Neural cell (in vitro differentiated cells): ENCODE results near the gene CEP170B. TPM values are rescaled to one million over a fixed set of nuclear protein-coding genes. Genes with fewer than 3 reads are reported as not detected.
"Not testable (repeated sequence)": the region's sequence is repeated elsewhere in the genome, so short reads cannot be mapped to it uniquely, and the experiment has no call there.

Source experiments
- H2AFZ ChIP-seq: fragments of 200-600, 300-800 bp; sonication (generic), shearing (Covaris generic); 2 replicates; pipeline ENCODE4 v1.6.0; 2014; ENCODE audit warnings: low read depth, mild to moderate bottlenecking, antibody characterized with exemption, low read length, moderate library complexity
- H3F3A ChIP-seq: fragments of 200-600 bp; shearing (Covaris generic); 2 replicates; pipeline ENCODE4 v1.6.1; 2016; ENCODE audit warnings: mild to moderate bottlenecking, moderate library complexity, mixed read lengths, antibody characterized with exemption, low read length; ENCODE audit not compliant: insufficient read depth, poor library complexity, severe bottlenecking
- H3K27ac ChIP-seq: fragments of 200-600, 300-800 bp; sonication (generic), shearing (Covaris generic); 2 replicates; pipeline ENCODE4 v1.5.1; 2014; ENCODE audit warnings: mild to moderate bottlenecking, low read length, moderate library complexity
- H3K27me3 ChIP-seq: fragments of 300-800, 200-600 bp; sonication (generic), shearing (Covaris generic); 2 replicates; pipeline ENCODE4 v1.6.0; 2014; ENCODE audit warnings: mild to moderate bottlenecking, low read depth, low read length, moderate library complexity; ENCODE audit not compliant: insufficient read depth
- H3K36me3 ChIP-seq: fragments of 300-800, 200-600 bp; sonication (generic), shearing (Covaris generic); 2 replicates; pipeline ENCODE4 v1.5.1; 2014; ENCODE audit warnings: mild to moderate bottlenecking, antibody characterized with exemption, low read length, moderate library complexity; ENCODE audit not compliant: insufficient read depth
- H3K4me2 ChIP-seq: fragments of 300-800, 200-600 bp; sonication (generic), shearing (Covaris generic); 2 replicates; pipeline ENCODE4 v1.6.0; 2014; ENCODE audit warnings: mild to moderate bottlenecking, low read length
- H3K4me3 ChIP-seq: fragments of 300-800, 200-600 bp; sonication (generic), shearing (Covaris generic); 2 replicates; pipeline ENCODE4 v1.5.1; 2014; ENCODE audit warnings: mild to moderate bottlenecking, low read length, moderate library complexity
- H3K79me2 ChIP-seq: fragments of 200-600 bp; shearing (Covaris generic); replicated peaks from 2 replicates; pipeline ENCODE4 v1.6.0; 2014; ENCODE audit warnings: mild to moderate bottlenecking, low read length, moderate library complexity; ENCODE audit not compliant: insufficient read depth
- H3K9ac ChIP-seq: fragments of 300-800, 200-600 bp; sonication (generic), shearing (Covaris generic); 2 replicates; pipeline ENCODE4 v1.6.1; 2016; ENCODE audit warnings: mild to moderate bottlenecking, low read length, mixed read lengths
- H3K9me2 ChIP-seq: fragments of 200-600 bp; shearing (Covaris generic); 2 replicates; pipeline ENCODE4 v1.6.1; 2016; ENCODE audit warnings: mild to moderate bottlenecking, low read length, mixed read lengths; ENCODE audit not compliant: insufficient read depth
- H3K9me3 ChIP-seq: fragments of 200-600, 300-800 bp; sonication (generic), shearing (Covaris generic); 2 replicates; pipeline ENCODE4 v1.6.1; 2016; ENCODE audit warnings: mild to moderate bottlenecking, mixed run types, low read length, moderate library complexity, mixed read lengths
- H4K20me1 ChIP-seq: fragments of 200-600 bp; shearing (Covaris generic); 2 replicates; pipeline ENCODE4 v1.6.1; 2016; ENCODE audit warnings: mild to moderate bottlenecking, mixed run types; ENCODE audit not compliant: insufficient read depth
- CTCF ChIP-seq: fragments of 450-650 bp; IDR thresholded peaks from 2 replicates; pipeline ENCODE4 v1.5.1; 2014; ENCODE audit warnings: antibody characterized with exemption, mild to moderate bottlenecking, moderate library complexity; ENCODE audit not compliant: poor library complexity, severe bottlenecking
- MXI1 ChIP-seq: fragments of 450-650 bp; conservative IDR thresholded peaks from 2 replicates; pipeline ENCODE4 v1.6.1; 2014; ENCODE audit warnings: antibody characterized with exemption, mild to moderate bottlenecking; ENCODE audit not compliant: poor library complexity, severe bottlenecking
- POLR2AphosphoS5 ChIP-seq: IDR thresholded peaks from 2 replicates; pipeline ENCODE4 v1.6.1; 2012
- RAD21 ChIP-seq: fragments of 450-650 bp; conservative IDR thresholded peaks from 2 replicates; pipeline ENCODE4 v1.6.1; 2014; ENCODE audit warnings: antibody characterized with exemption, mild to moderate bottlenecking, moderate library complexity
- REST ChIP-seq: IDR thresholded peaks from 2 replicates; pipeline ENCODE4 v1.6.1; 2012; ENCODE audit warnings: borderline replicate concordance
- SMC3 ChIP-seq: fragments of 450-650 bp; conservative IDR thresholded peaks from 2 replicates; pipeline ENCODE4 v1.6.1; 2014; ENCODE audit warnings: antibody characterized with exemption, mild to moderate bottlenecking, moderate library complexity; ENCODE audit not compliant: poor library complexity
- TAF1 ChIP-seq: IDR thresholded peaks from 2 replicates; pipeline ENCODE4 v1.6.1; 2012; ENCODE audit warnings: low read depth
- polyA plus RNA-seq: library from polyadenylated mRNA; depleted of rRNA; stranded (reverse); fragments of >200 nt; gene quantifications from 2 replicates; pipeline ENCODE4 v1.2.3, GENCODE V29; 2014

CEP170B gene
- polyA plus RNA-seq, 1 donor from 2014 or later, result 11.6 TPM

DNA sequence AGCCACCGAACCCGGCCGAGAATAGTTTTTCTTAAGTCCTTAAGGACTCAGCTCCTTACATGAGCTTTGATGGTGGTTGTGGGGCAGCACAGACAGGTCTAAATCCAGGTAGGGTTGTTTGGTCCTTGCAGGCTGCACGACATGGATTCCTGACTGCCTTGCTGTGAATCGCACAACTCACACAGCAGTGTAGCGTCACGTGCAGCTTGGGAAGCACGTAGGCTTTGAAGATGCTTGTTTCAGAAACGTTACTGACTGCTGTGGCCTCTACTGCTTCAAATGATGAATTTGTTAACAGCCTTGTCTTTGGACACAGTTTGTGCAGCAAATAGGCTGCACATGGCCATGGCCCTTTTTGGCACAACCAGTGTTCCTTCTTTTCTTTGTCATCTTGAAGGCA, 34.3 kb upstream of the CEP170B start:
- TF ChIP-seq RAD21 (no peak), CTCF (no peak)
- Histone ChIP-seq H3K4me3 (no peak overlapping the region), H3K27me3 (peaks cover 20% of the 10 kb centered on the region), H3F3A (no peaks in the 10 kb centered on the region), H3K79me2 (no peaks in the 10 kb centered on the region), H3K27ac (no peak overlapping the region), H4K20me1 (no peaks in the 10 kb centered on the region), H2AFZ (no peak overlapping the region), H3K9me2 (no peaks in the 10 kb centered on the region), H3K4me2 (no peak overlapping the region), H3K9ac (no peak overlapping the region), H3K9me3 (no peaks in the 10 kb centered on the region), H3K36me3 (no peaks in the 10 kb centered on the region)

- H3F3A ChIP-seq, H3K27ac ChIP-seq, H3K9me2 ChIP-seq, H3K4me2 ChIP-seq, H3K27me3 ChIP-seq, H3K9ac ChIP-seq, H3K36me3 ChIP-seq, H3K9me3 ChIP-seq, H3K4me3 ChIP-seq, H3K79me2 ChIP-seq, H4K20me1 ChIP-seq, H2AFZ ChIP-seq: not testable (repeated sequence)
Measured at GRCh38 chr14:104836171-104836935, 28.7 kb upstream of the CEP170B start.

- Histone ChIP-seq H3K79me2 (no peaks in the 10 kb centered on the region), H2AFZ (no peak overlapping the region), H4K20me1 (no peaks in the 10 kb centered on the region), H3K4me3 (no peak overlapping the region), H3K9me2 (no peaks in the 10 kb centered on the region), H3K9ac (no peak overlapping the region), H3K27me3 (peaks cover 53% of the 10 kb centered on the region), H3K9me3 (no peaks in the 10 kb centered on the region), H3K36me3 (no peaks in the 10 kb centered on the region), H3K27ac (no peak overlapping the region), H3F3A (no peaks in the 10 kb centered on the region), H3K4me2 (no peak overlapping the region)
- TF ChIP-seq CTCF (no peak), MXI1 (no peak), SMC3 (no peak), POLR2AphosphoS5 (no peak), REST (no peak), TAF1 (no peak)
Measured at GRCh38 chr14:104841730-104842129, 23.3 kb upstream of the CEP170B start.
